Glutamatergic neuron (in vitro differentiated cells): Measurements from ENCODE around the gene MYOF. TPM values are rescaled to one million over a fixed set of nuclear protein-coding genes. Genes with fewer than 3 reads are reported as not detected.

Source experiments
- DNase-seq: peaks from one replicate; pipeline ENCODE4 v3.0.0; 2022
- H3K27ac Mint-ChIP-seq: one replicate; pipeline ENCODE4 v1.8.0; 2020; ENCODE audit warnings: mild to moderate bottlenecking, mixed read lengths, inconsistent platforms; ENCODE audit not compliant: unreplicated experiment
- H3K27me3 Mint-ChIP-seq: one replicate; pipeline ENCODE4 v1.8.0; 2020; ENCODE audit warnings: mild to moderate bottlenecking, moderate library complexity, mixed read lengths, inconsistent platforms; ENCODE audit not compliant: unreplicated experiment
- H3K36me3 Mint-ChIP-seq: one replicate; pipeline ENCODE4 v1.8.0; 2020; ENCODE audit warnings: mild to moderate bottlenecking, mixed read lengths, inconsistent platforms; ENCODE audit not compliant: unreplicated experiment
- H3K4me1 Mint-ChIP-seq: one replicate; pipeline ENCODE4 v1.8.0; 2020; ENCODE audit warnings: mild to moderate bottlenecking, low read depth, mixed read lengths, inconsistent platforms; ENCODE audit not compliant: unreplicated experiment
- H3K4me3 Mint-ChIP-seq: one replicate; pipeline ENCODE4 v1.8.0; 2020; ENCODE audit warnings: mild to moderate bottlenecking, mixed read lengths, inconsistent platforms; ENCODE audit not compliant: unreplicated experiment
- H3K9me3 Mint-ChIP-seq: one replicate; pipeline ENCODE4 v1.8.0; 2020; ENCODE audit warnings: mild to moderate bottlenecking, moderate library complexity, mixed read lengths, inconsistent platforms; ENCODE audit not compliant: unreplicated experiment
- total RNA-seq: library from RNA; stranded (reverse); fragmentation: NEBNext Ultra II Directional; extraction: Animal tissue kit (Norgen Biotek cat#: 25700); gene quantifications from one replicate; pipeline ENCODE4 v1.2.1, GENCODE V29; 2021; ENCODE audit not compliant: unreplicated experiment
- TF ChIP-seq, protein P1 (sequence below): fragments of 200-600 bp; sonication (generic); IDR thresholded peaks from one replicate; pipeline ENCODE4 v1.5.0; 2021; ENCODE audit not compliant: partially characterized antibody, unreplicated experiment

Gene MYOF
- total RNA-seq, 1 donor from 2014 or later = 0.42 TPM

DNA sequence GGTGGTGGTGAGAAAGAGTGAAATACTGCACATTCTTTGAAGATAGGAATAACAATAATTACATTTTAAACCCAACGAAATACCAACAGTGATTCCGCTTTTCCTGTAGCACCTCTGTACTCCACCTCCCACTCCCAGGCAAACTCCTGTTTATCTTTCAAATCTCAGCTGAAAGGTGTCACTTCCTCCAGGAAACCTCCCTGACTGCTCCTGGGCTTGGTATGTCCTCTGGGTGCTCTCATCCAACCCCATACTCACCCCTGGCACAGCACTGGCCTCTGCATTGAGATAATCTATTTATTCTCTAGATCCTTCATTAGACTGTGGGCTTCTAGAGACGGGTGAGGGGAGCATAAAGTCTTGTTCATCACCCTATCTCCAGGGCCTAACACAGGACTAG lies 148.0 kb downstream of the MYOF start:
- Mint-ChIP-seq H3K4me1 (peaks cover 4% of the 10 kb centered on the region), H3K36me3 (no peaks in the 10 kb centered on the region), H3K9me3 (no peaks in the 10 kb centered on the region), H3K27ac (no peak overlapping the region), H3K27me3 (no peaks in the 10 kb centered on the region), H3K4me3 (no peak overlapping the region)
- TF ChIP-seq, protein P1, sequence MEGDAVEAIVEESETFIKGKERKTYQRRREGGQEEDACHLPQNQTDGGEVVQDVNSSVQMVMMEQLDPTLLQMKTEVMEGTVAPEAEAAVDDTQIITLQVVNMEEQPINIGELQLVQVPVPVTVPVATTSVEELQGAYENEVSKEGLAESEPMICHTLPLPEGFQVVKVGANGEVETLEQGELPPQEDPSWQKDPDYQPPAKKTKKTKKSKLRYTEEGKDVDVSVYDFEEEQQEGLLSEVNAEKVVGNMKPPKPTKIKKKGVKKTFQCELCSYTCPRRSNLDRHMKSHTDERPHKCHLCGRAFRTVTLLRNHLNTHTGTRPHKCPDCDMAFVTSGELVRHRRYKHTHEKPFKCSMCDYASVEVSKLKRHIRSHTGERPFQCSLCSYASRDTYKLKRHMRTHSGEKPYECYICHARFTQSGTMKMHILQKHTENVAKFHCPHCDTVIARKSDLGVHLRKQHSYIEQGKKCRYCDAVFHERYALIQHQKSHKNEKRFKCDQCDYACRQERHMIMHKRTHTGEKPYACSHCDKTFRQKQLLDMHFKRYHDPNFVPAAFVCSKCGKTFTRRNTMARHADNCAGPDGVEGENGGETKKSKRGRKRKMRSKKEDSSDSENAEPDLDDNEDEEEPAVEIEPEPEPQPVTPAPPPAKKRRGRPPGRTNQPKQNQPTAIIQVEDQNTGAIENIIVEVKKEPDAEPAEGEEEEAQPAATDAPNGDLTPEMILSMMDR = no peak
- DNase-seq = no peak

DNA sequence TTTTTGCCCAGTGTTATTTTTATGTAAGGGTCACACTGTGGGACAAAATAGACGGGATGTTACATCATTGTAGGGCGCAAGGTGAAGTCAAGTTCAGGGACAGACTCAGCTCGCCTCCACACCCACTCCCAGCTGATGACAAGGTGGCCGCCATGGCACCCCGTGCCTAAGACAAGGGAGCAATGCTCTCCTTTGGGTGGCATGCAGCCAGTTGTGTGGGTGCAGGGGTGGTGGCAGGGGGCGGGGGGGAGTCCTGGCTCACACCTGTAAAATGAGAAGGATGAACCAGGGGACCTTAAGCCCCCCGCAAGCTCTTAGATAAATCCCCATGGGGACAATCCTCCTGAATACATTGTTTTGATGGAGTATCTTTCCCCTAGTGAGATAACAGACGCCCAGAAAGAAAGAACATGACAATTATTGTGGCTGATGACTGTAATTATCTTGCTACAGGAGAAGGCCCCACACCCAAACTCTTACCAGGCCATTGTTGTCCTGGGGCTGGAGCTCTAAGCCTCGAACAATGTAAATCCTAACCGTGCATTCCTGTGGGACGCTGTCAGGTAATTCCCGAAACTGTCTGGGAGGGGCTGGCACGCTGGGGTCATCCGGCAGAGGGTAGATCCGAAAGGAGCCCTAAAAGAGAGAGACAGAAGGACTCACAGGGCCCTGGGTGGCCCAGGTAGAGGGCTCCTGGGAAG lies 148.7 kb downstream of the MYOF start:
- TF ChIP-seq, protein P1 = no peak
- Mint-ChIP-seq H3K36me3 (no peaks in the 10 kb centered on the region), H3K27ac (no peak overlapping the region), H3K27me3 (no peaks in the 10 kb centered on the region), H3K4me3 (no peak overlapping the region), H3K4me1 (peaks cover 4% of the 10 kb centered on the region), H3K9me3 (no peaks in the 10 kb centered on the region)
- no peak for DNase-seq

DNA sequence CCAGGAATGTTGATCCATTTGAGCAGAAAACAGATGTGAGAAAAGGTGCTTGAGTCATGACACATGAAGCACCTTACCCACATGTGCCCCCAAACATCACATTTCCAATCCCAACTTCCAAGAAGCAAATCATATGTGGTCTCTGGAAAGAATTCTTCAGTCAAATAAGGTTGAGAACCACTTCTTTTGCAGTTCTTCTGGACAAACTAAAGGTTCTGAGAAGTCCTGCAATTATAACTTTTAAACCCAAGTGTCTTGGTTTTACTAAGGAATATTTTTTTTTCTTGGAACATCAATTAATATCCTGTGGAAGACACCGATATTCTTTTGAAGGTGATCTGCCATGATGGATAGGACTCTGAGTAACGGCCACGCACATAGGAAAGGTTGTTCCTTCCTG lies 151.3 kb downstream of the MYOF start:
- Mint-ChIP-seq H3K4me3 (no peak overlapping the region), H3K27ac (no peak overlapping the region), H3K4me1 (no peaks in the 10 kb centered on the region), H3K9me3 (no peaks in the 10 kb centered on the region), H3K36me3 (no peaks in the 10 kb centered on the region), H3K27me3 (no peaks in the 10 kb centered on the region)
- no peak for DNase-seq
- TF ChIP-seq, protein P1 = no peak

DNA sequence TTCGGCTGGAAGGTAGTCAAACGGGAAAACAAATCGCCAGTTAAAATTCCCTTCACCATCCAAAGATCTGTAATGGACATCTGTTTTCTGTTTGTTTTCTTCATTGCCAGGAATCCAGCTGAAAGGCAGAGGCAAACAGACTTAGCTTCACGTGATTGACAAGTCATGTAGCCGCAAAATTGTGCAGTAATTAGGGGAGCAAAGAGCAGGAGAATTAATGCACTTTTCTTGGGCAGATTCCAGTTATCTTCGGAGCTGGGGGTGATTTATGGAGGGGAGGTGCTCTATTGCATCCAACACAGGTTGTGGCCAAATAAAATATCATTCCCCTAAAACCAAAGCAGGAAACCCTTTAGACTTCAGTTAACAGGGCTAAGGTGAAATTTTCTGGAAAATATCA lies 162.2 kb downstream of the MYOF start:
- H3K4me3 Mint-ChIP-seq = no peak overlapping the region
- H3K4me1 Mint-ChIP-seq = no peaks in the 10 kb centered on the region
- no peaks in the 10 kb centered on the region for H3K36me3 Mint-ChIP-seq
- H3K27ac Mint-ChIP-seq = no peak overlapping the region
- no peak for DNase-seq
- no peaks in the 10 kb centered on the region for H3K9me3 Mint-ChIP-seq
- TF ChIP-seq, protein P1 = no peak
- peaks cover 3% of the 10 kb centered on the region for H3K27me3 Mint-ChIP-seq

DNA sequence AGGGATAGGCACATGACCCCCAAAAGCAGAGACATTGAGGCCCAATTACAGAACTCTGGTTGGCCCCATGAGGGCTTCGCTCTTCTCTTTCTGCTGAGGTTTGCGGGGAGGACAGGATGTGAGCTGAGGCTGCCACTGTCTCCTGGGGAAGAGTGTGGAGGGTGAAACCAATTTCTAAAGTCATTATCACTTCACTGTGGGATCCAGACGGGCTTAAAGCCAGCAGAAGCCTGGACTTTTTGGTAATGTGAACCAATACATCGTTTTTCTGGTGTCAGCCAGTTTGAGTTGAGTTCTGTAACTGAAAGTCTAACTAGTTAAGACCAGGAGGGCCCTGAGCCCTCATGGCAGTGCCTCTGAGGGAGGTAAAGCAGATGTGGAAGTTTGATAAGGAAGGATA lies 163.0 kb downstream of the MYOF start:
- no peak overlapping the region for H3K4me3 Mint-ChIP-seq
- no peaks in the 10 kb centered on the region for H3K4me1 Mint-ChIP-seq
- no peak for DNase-seq
- no peak overlapping the region for H3K27ac Mint-ChIP-seq
- H3K36me3 Mint-ChIP-seq = no peaks in the 10 kb centered on the region
- peaks cover 3% of the 10 kb centered on the region for H3K27me3 Mint-ChIP-seq
- TF ChIP-seq, protein P1 = no peak
- H3K9me3 Mint-ChIP-seq = no peaks in the 10 kb centered on the region
